ENCODE data around the gene NELFB. TPM values are rescaled to one million over a fixed set of nuclear protein-coding genes. Genes with fewer than 3 reads are reported as not detected.

NELFB gene
- total RNA-seq, 2 donors from 2014 or later, result 37.2 to 40.6 TPM

- Histone ChIP-seq H3K36me3 (peaks cover 57% of the 10 kb centered on the region), H3K9me3 (no peaks in the 10 kb centered on the region), H3K27me3 (replicated peaks; ENCODE audit: insufficient read depth) (no peaks in the 10 kb centered on the region), H3K4me1 (ENCODE audit: control insufficient read depth in 1 of 2, low read depth in 2 of 2) (peaks cover 17 to 35% of the 10 kb centered on the region in 2 donors), H3K4me3 (peak overlapping the region; percentile 37), H3K27ac (peak overlapping the region; percentile 21 to 83)
- ATAC-seq (ENCODE audit: insufficient number of reproducible peaks, low FRiP score, low read depth), result no peak
- TF ChIP-seq CTCF (IDR thresholded peaks at IDR 0.05), result no peak
- DNase-seq (ENCODE audit: low spot score), result no peak
These were observed 13.5 kb downstream of the NELFB start for GRCh38 chr9:137268538-137269201.

DNA sequence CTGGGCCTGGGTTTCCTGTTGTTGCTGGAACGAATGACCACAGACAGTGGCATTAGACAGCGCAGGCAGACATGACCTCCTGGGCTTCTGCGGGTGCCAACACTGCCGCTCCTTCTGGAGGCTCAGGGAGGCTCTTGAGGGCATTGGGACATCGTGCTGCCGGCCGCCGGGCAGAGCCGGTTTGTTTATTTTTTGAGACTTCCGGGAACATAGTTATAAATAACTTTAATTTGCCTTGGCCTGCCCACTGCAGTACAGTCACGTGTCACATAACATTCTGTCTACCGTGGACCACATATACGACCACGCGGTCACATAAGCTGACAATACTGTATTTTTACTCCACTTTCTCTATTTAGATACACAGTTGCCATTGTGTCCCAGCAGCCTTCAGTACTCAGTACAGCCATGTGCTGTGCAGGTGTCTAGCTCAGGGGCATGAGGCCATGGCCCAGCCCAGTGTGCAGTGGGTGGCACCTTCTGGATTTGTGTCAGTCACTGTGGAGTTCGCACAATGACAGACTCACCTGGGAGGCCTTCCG, 14.2 kb downstream of the NELFB start:
- H3K4me1 ChIP-seq (ENCODE audit: control insufficient read depth in 1 of 2, low read depth in 2 of 2), result peaks cover 17 to 35% of the 10 kb centered on the region in 2 donors
- H3K4me3 ChIP-seq, result peak overlapping the region; percentile 37
- peak overlapping the region; percentile 76 to 83 for H3K27ac ChIP-seq
- no peaks in the 10 kb centered on the region for H3K27me3 ChIP-seq (replicated peaks; ENCODE audit: insufficient read depth)
- H3K9me3 ChIP-seq, result no peaks in the 10 kb centered on the region
- H3K36me3 ChIP-seq, result peaks cover 51% of the 10 kb centered on the region
- ATAC-seq (ENCODE audit: insufficient number of reproducible peaks, low FRiP score, low read depth) (peak; percentile 81), DNase-seq (ENCODE audit: low spot score) (no peak)
- no peak for TF ChIP-seq CTCF (IDR thresholded peaks at IDR 0.05)

DNA sequence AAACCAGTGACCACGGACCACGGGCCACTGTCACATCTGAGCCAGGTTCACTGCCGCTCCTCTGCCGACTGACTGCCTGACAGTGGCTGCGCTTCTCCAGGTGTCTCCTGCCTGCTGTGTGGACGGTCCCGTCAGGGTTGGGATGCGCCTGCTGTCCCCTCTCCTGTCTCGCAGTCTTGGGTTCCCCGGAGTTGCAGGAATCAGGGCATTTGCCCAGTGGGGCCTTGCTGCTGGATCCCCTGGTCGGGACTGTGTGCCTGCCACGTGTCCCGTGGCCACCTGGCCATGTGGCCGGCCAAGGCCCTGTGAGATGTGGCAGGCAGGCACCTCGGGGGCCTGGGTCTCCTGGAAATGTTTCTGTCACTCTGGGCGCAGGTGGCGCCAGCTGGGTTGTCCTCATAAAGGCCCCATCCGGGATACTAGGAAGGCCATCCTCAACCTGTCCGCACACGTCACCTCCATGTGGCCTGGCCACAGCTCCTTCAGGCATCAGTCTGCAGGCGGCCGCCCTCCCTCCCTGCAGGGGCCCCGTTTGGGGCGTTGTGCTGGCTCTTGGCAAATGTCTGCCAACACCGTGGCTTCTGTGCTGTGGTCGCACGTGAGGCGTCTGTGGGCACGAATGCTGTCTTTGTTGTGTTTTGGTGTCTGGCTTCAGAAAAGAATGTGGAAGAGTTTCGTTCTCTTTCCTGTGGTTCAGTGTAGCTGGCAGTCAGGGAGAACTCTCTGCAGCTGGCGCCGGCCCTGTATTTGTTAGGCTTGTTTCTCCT, 16.0 kb downstream of the NELFB start:
- Histone ChIP-seq H3K27me3 (replicated peaks; ENCODE audit: insufficient read depth) (no peaks in the 10 kb centered on the region), H3K36me3 (peaks cover 36% of the 10 kb centered on the region), H3K4me3 (no peak overlapping the region), H3K4me1 (ENCODE audit: control insufficient read depth in 1 of 2, low read depth in 2 of 2) (peaks cover 19 to 43% of the 10 kb centered on the region in 2 donors), H3K27ac (peak overlapping the region in 1 of 2 donors; percentile 61), H3K9me3 (no peaks in the 10 kb centered on the region)
- TF ChIP-seq CTCF (IDR thresholded peaks at IDR 0.05), result no peak
- ATAC-seq (ENCODE audit: insufficient number of reproducible peaks, low FRiP score, low read depth), result no peak
- no peak for DNase-seq (ENCODE audit: low spot score)

DNA sequence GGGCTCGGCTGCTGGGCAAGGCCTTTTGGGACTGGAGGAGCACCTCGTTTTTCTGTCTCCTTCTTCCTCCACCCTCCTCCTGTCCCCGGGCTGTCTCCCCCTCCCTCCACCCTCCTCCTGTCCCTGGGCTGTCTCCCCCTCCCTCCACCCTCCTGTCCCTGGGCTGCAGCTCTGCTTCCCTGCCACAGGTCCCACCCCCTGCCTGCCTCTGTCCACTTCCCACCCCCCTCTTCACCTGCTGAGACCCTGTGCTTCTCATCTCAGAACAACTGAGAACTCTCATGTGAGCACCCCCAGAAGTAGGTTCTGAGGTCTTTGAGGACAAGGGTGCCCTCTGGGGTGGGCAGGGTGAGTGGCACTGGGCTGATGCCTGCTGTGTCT, 16.6 kb downstream of the NELFB start:
- no peak for DNase-seq (ENCODE audit: low spot score)
- TF ChIP-seq CTCF (IDR thresholded peaks at IDR 0.05), result no peak
- Histone ChIP-seq H3K36me3 (peaks cover 30% of the 10 kb centered on the region), H3K9me3 (no peaks in the 10 kb centered on the region), H3K4me1 (ENCODE audit: control insufficient read depth in 1 of 2, low read depth in 2 of 2) (peaks cover 24 to 48% of the 10 kb centered on the region in 2 donors), H3K27me3 (replicated peaks; ENCODE audit: insufficient read depth) (no peaks in the 10 kb centered on the region), H3K27ac (peak overlapping the region in 1 of 2 donors; percentile 61), H3K4me3 (no peak overlapping the region)
- no peak for ATAC-seq (ENCODE audit: insufficient number of reproducible peaks, low FRiP score, low read depth)
